Hypothalamus (tissue), 51 donors: ENCODE measurements around the gene PEAR1.

Experiments
- DNase-seq, 51 donors: peaks; one replicate each; lab custom pipeline; 2025; lab: John Stamatoyannopoulos, UW

Gene PEAR1

GRCh38 chr1:156893048-156893953 is at the start of gene PEAR1:
TSS of gene PEAR1 (plus strand) at chr1:156893718. CDS start at chr1:156903927, 10,209 bp downstream.
- no peak for DNase-seq

GRCh38 chr1:156844102-156844501 is 49.4 kb upstream of the PEAR1 start:
- DNase-seq, result no peak

- DNase-seq, result no peak
Measured at GRCh38 chr1:156844638-156845037, 48.9 kb upstream of the PEAR1 start.

GRCh38 chr1:156845055-156845952 is 48.2 kb upstream of the PEAR1 start:
- no peak for DNase-seq

GRCh38 chr1:156845953-156846545 is 47.5 kb upstream of the PEAR1 start:
- DNase-seq, result no peak

GRCh38 chr1:156846643-156847042 is 46.9 kb upstream of the PEAR1 start:
- no peak for DNase-seq

GRCh38 chr1:156847591-156848460 is 45.7 kb upstream of the PEAR1 start:
- no peak for DNase-seq

GRCh38 chr1:156848461-156849150 is 44.9 kb upstream of the PEAR1 start:
- no peak for DNase-seq

GRCh38 chr1:156849151-156849496 is 44.4 kb upstream of the PEAR1 start:
- no peak for DNase-seq

- no peak for DNase-seq
Measured at GRCh38 chr1:156851779-156852417, 41.6 kb upstream of the PEAR1 start.

- peak in 28 of 51 donors; percentile 6 to 67 (median 33) for DNase-seq
Measured at GRCh38 chr1:156852418-156852874, 41.1 kb upstream of the PEAR1 start.

GRCh38 chr1:156853761-156854160 is 39.8 kb upstream of the PEAR1 start:
- DNase-seq, result no peak

GRCh38 chr1:156854634-156855033 is 38.9 kb upstream of the PEAR1 start:
- DNase-seq, result no peak

- DNase-seq, result no peak
Measured at GRCh38 chr1:156856282-156856785, 37.2 kb upstream of the PEAR1 start.

GRCh38 chr1:156857532-156857931 is 36.0 kb upstream of the PEAR1 start:
- no peak for DNase-seq

GRCh38 chr1:156858555-156858956 is 35.0 kb upstream of the PEAR1 start:
- DNase-seq, result no peak

GRCh38 chr1:156858959-156859522 is 34.5 kb upstream of the PEAR1 start, which contains the start of gene INSRR:
TSS of gene INSRR (minus strand) at chr1:156859117. CDS start at chr1:156858621, 496 bp downstream.
- no peak for DNase-seq

- DNase-seq, result peak in 2 of 51 donors; percentile 15 to 20
Measured at GRCh38 chr1:156859523-156860112, 33.9 kb upstream of the PEAR1 start.
